Neuronal stem cell (in vitro differentiated cells): ENCODE measurements around the gene NFRKB.

Experiments
- DNase-seq: peaks from one replicate; pipeline ENCODE4 v3.0.0-alpha.2; 2013; ENCODE audit warnings: low spot score
- H2AFZ ChIP-seq: one replicate; pipeline ENCODE4 v1.6.1; 2013; ENCODE audit warnings: mild to moderate bottlenecking, low read length, inconsistent platforms
- H2AK5ac ChIP-seq: 2 replicates; pipeline ENCODE4 v1.6.1; 2013; ENCODE audit warnings: low read depth, mild to moderate bottlenecking, inconsistent platforms, low read length, moderate library complexity, mixed read lengths
- H2BK120ac ChIP-seq: 2 replicates; pipeline ENCODE4 v1.6.1; 2013; ENCODE audit warnings: low read depth, mild to moderate bottlenecking, inconsistent platforms, low read length, moderate library complexity, mixed read lengths
- H2BK12ac ChIP-seq: one replicate; pipeline ENCODE4 v1.6.1; 2013; ENCODE audit warnings: low read length, inconsistent platforms
- H2BK15ac ChIP-seq: 2 replicates; pipeline ENCODE4 v1.6.1; 2013; ENCODE audit warnings: mild to moderate bottlenecking, low read length, inconsistent platforms, mixed read lengths
- H2BK5ac ChIP-seq: one replicate; pipeline ENCODE4 v1.6.1; 2013; ENCODE audit warnings: inconsistent platforms, mild to moderate bottlenecking, low read length, moderate library complexity
- H3K14ac ChIP-seq: one replicate; pipeline ENCODE4 v1.6.1; 2013; ENCODE audit warnings: low read length, inconsistent platforms
- H3K18ac ChIP-seq: 2 replicates; pipeline ENCODE4 v1.6.1; 2013; ENCODE audit warnings: low read length, inconsistent platforms
- H3K23ac ChIP-seq: 2 replicates; pipeline ENCODE4 v1.6.1; 2013; ENCODE audit warnings: low read depth, mild to moderate bottlenecking, mixed read lengths, low read length, inconsistent platforms; ENCODE audit not compliant: poor library complexity
- H3K27ac ChIP-seq: replicated peaks from 3 replicates; pipeline ENCODE4 v1.5.1; 2013; ENCODE audit warnings: low read length, inconsistent platforms
- H3K27me3 ChIP-seq, 3 experiments: 2 replicates each; pipeline ENCODE4 v1.6.1; 2013; ENCODE audit warnings: low read length in 3 of 3, mild to moderate bottlenecking in 2 of 3, inconsistent platforms in 1 of 3, low read depth in 1 of 3, mixed read lengths in 1 of 3, moderate library complexity in 1 of 3; ENCODE audit not compliant: control insufficient read depth in 3 of 3, insufficient read depth in 3 of 3
- H3K36me3 ChIP-seq, 2 donors: replicated peaks in 1 of 2; 2 replicates each; pipeline ENCODE4 v1.6.1; 2013; ENCODE audit warnings: low read length in 2 of 2; ENCODE audit not compliant: control insufficient read depth in 2 of 2, insufficient read depth in 2 of 2
- H3K4ac ChIP-seq: 2 replicates; pipeline ENCODE4 v1.6.1; 2013; ENCODE audit warnings: inconsistent platforms, mild to moderate bottlenecking, low read length, moderate library complexity
- H3K4me1 ChIP-seq, 2 donors: 1 replicate in 1 of 2; 2 replicates in 1 of 2; pipeline ENCODE4 v1.6.1; 2013; ENCODE audit warnings: low read length in 2 of 2, low read depth in 1 of 2; ENCODE audit not compliant: control insufficient read depth in 2 of 2, insufficient read depth in 1 of 2
- H3K4me2 ChIP-seq: one replicate; pipeline ENCODE4 v1.6.1; 2013; ENCODE audit warnings: mild to moderate bottlenecking, low read length, inconsistent platforms; ENCODE audit not compliant: insufficient read depth, poor library complexity, severe bottlenecking
- H3K4me3 ChIP-seq, 2 donors: 2 replicates each; pipeline ENCODE4 v1.5.1; 2013; ENCODE audit warnings: low read length in 2 of 2, mild to moderate bottlenecking in 2 of 2, inconsistent platforms in 1 of 2, moderate library complexity in 1 of 2
- H3K79me1 ChIP-seq: one replicate; pipeline ENCODE4 v1.6.1; 2013; ENCODE audit warnings: low read depth, mild to moderate bottlenecking, inconsistent platforms, low read length, moderate library complexity
- H3K9ac ChIP-seq: one replicate; pipeline ENCODE4 v1.6.1; 2013; ENCODE audit warnings: mild to moderate bottlenecking, low read depth, low read length, inconsistent platforms; ENCODE audit not compliant: poor library complexity
- H3K9me3 ChIP-seq, 2 donors: replicated peaks in 1 of 2; 2 replicates each; pipeline versions ENCODE3 to v1.6.1; 2013; ENCODE audit warnings: low read length in 2 of 2, mild to moderate bottlenecking in 2 of 2, inconsistent platforms in 1 of 2, low read depth in 1 of 2, mixed read lengths in 1 of 2, moderate library complexity in 1 of 2; ENCODE audit not compliant: control insufficient read depth in 2 of 2, insufficient read depth in 1 of 2
- H4K8ac ChIP-seq: one replicate; pipeline ENCODE4 v1.6.1; 2013; ENCODE audit warnings: low read depth, mild to moderate bottlenecking, inconsistent platforms, low read length, moderate library complexity
- H4K91ac ChIP-seq: one replicate; pipeline ENCODE4 v1.6.1; 2013; ENCODE audit warnings: low read length, low read depth, mild to moderate bottlenecking, inconsistent platforms; ENCODE audit not compliant: poor library complexity
- WGBS, 2 donors: extraction: QIAGEN DNeasy Blood & Tissue Kit; methylation state at CpG; one replicate each; pipeline ENCODE4 v1.1.7; 2013; ENCODE audit warnings: missing lambda C conversion rate in 2 of 2, mixed read lengths in 1 of 2; ENCODE audit not compliant: insufficient read length in 2 of 2, insufficient replicate concordance in 1 of 2; ENCODE audit errors: extremely low coverage in 2 of 2; 5-methylcytosine and 5-hydroxymethylcytosine counted together

The NFRKB gene

DNA sequence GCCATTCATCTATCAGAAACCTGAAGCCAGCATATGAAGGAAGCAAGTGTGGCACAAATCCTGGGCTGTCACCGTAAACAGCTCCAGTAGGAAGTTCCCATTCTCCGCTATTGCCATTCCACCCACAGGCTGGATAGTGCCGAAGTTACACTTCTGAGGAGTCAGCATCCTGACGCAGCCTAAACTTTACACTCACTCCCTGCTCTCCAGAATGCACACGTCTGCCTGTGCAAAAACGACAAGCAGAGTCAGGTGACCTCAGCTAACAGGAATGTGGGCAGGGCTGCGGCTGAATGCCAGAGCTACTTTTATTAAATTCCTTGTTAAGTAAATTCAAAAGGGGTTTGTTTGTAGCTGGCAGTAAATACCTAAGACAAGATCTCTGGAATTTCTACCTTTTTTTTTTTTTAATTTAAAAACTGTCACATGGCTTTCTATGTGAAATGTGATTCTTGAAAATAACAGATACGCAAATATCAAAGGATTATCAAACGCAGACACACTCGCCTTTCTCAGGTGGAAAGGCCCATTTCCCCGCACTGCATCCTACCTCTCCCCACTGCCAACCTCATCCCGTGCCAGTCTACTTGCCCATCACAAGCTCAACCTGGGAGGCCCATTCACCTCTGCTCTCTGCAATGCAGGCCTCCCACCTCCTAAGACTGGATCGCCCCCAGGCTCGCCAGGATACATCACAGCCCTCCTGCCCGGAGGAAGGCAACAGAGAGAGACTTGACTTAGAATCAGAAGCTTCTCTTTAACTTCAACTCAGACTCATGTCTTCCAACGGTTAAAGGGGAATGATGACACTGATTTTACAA, 33.5 kb downstream of the NFRKB start:
- H3K9me3 ChIP-seq, result peaks cover 0 to 2% of the 10 kb centered on the region in 2 donors
- peak; percentile 66 for DNase-seq

DNA sequence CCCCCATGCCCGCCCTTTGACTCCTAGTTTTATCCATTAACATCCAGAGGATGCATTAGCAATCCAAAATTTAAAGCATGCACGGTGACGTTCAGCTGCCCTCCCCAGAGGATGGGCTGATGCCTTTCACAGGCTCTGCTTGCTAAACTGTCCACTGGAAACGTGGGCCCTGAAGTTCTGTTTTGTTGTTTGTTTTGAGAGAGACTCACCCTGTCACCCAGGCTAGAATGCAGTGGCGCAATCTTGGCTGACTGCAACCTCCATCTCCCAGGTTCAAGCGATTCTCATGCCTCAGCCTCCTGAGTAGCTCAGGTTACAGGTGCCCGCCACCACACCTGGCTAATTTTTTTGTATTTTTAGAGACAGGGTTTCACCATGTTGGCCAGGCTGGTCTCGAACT, 39.3 kb downstream of the NFRKB start:
- H2AK5ac ChIP-seq, result no peak overlapping the region
- no peak overlapping the region for H3K9ac ChIP-seq

More for the DNA sequence above, 33.5 kb downstream of the NFRKB start:
- no peak overlapping the region for H3K4ac ChIP-seq
- H2AK5ac ChIP-seq, result no peak overlapping the region
- H3K36me3 ChIP-seq, result peaks cover 32 to 70% of the 10 kb centered on the region in 2 donors
- H2BK12ac ChIP-seq, result no peak overlapping the region
- H3K4me1 ChIP-seq, result peaks cover 9 to 21% of the 10 kb centered on the region in 2 donors
- no peak overlapping the region for H4K8ac ChIP-seq
- no peak overlapping the region for H3K4me2 ChIP-seq
- no peaks in the 10 kb centered on the region for H3K79me1 ChIP-seq
- WGBS, 2 donors, result no CpG with 5 or more reads among the region's 16 CpGs
- peak overlapping the region; percentile 21 for H2BK5ac ChIP-seq
- H3K23ac ChIP-seq, result no peak overlapping the region
- peak overlapping the region; percentile 71 for H3K27ac ChIP-seq
- no peak overlapping the region for H2BK15ac ChIP-seq
- H3K4me3 ChIP-seq, result no peak overlapping the region
- H2BK120ac ChIP-seq, result no peak overlapping the region
- no peak overlapping the region for H2AFZ ChIP-seq
- peak overlapping the region; percentile 53 for H3K18ac ChIP-seq
- no peak overlapping the region for H3K9ac ChIP-seq
- no peak overlapping the region for H3K14ac ChIP-seq
- H4K91ac ChIP-seq, result no peak overlapping the region
- H3K27me3 ChIP-seq, result no peaks in the 10 kb centered on the region

DNA sequence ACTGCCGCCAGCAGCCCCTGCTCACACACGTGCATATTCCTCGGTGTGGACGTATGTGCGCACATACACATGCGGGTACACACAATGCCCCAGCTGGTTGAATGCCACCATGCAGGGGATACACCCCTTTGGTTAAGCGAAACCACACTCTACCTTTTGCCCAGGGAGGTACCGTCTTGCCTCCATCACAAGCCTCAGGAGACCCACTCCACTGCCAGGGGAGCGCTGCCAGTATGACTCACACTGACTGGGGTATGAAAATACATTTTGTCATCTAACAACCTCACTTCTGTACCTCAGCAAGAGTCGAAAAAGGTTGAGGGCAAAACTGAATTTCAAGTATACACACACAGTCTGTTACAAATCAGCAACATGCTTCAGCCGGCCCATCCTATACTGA, 40.3 kb downstream of the NFRKB start:
- no peak overlapping the region for H3K4me2 ChIP-seq
- H3K4ac ChIP-seq, result no peak overlapping the region
- H4K91ac ChIP-seq, result no peak overlapping the region
- WGBS, 2 donors, result no CpG with 5 or more reads among the region's 11 CpGs
- H3K79me1 ChIP-seq, result no peaks in the 10 kb centered on the region
- no peak overlapping the region for H2BK12ac ChIP-seq
- no peak overlapping the region for H3K27ac ChIP-seq
- no peak overlapping the region for H3K9ac ChIP-seq
- H3K23ac ChIP-seq, result no peak overlapping the region
- no peak overlapping the region for H3K4me3 ChIP-seq
- no peak overlapping the region for H3K14ac ChIP-seq
- peaks cover 0 to 5% of the 10 kb centered on the region in 2 donors for H3K4me1 ChIP-seq
- H3K36me3 ChIP-seq, result peaks cover 2 to 6% of the 10 kb centered on the region in 2 donors
- no peak overlapping the region for H2BK5ac ChIP-seq
- H3K9me3 ChIP-seq, result no peaks in the 10 kb centered on the region
- no peaks in the 10 kb centered on the region for H3K27me3 ChIP-seq
- no peak overlapping the region for H2BK120ac ChIP-seq
- H2AK5ac ChIP-seq, result no peak overlapping the region
- H3K18ac ChIP-seq, result no peak overlapping the region
- H2BK15ac ChIP-seq, result no peak overlapping the region
- H2AFZ ChIP-seq, result no peak overlapping the region
- DNase-seq, result no peak
- H4K8ac ChIP-seq, result no peak overlapping the region

More for the DNA sequence above, 39.3 kb downstream of the NFRKB start:
- no peak overlapping the region for H3K4ac ChIP-seq
- no peak overlapping the region for H2BK120ac ChIP-seq
- no peak overlapping the region for H3K23ac ChIP-seq
- H3K4me1 ChIP-seq, result peaks cover 0 to 5% of the 10 kb centered on the region in 2 donors
- H3K4me2 ChIP-seq, result no peak overlapping the region
- H3K18ac ChIP-seq, result no peak overlapping the region
- H2BK5ac ChIP-seq, result no peak overlapping the region
- H2BK15ac ChIP-seq, result no peak overlapping the region
- no peak for DNase-seq
- H4K91ac ChIP-seq, result no peak overlapping the region
- H3K36me3 ChIP-seq, result peaks cover 4 to 14% of the 10 kb centered on the region in 2 donors
- H4K8ac ChIP-seq, result no peak overlapping the region
- H3K27me3 ChIP-seq, result no peaks in the 10 kb centered on the region
- no peaks in the 10 kb centered on the region for H3K9me3 ChIP-seq
- no peak overlapping the region for H3K14ac ChIP-seq
- no peaks in the 10 kb centered on the region for H3K79me1 ChIP-seq
- no peak overlapping the region for H2BK12ac ChIP-seq
- H3K27ac ChIP-seq, result no peak overlapping the region
- no peak overlapping the region for H2AFZ ChIP-seq
- no CpG with 5 or more reads among the region's 8 CpGs for WGBS, 2 donors
- H3K4me3 ChIP-seq, result no peak overlapping the region

DNA sequence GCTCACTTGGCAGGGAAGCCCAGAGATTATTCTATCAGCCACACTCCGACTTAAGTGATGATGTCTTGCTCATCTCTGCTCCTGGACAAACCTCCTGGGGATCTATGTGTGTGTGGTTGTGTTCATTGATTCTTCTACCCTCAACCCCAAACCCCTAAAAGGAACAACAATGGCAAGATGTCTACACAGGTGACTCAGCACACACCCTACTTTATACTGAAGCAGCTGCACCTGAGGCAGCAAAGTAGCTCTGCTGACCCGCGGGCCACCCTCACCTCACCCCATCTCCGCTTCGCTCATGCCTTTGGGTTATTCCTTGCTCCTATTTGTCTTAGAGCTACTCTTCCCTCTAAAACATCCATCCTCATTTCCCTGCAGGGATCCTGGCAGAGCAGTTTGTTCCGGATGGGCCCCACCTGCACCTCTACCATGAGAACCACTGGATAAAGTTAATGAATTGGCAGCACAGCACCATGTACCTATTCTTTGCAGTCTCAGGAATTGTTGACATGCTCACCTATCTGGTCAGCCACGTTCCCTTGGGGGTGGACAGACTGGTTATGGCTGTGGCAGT, 41.1 kb downstream of the NFRKB start:
- no peak overlapping the region for H2BK120ac ChIP-seq
- no peaks in the 10 kb centered on the region for H3K79me1 ChIP-seq
- H3K14ac ChIP-seq, result no peak overlapping the region
- H3K9me3 ChIP-seq, result no peaks in the 10 kb centered on the region
- peak overlapping the region in 1 of 2 donors; percentile 14 for H3K4me3 ChIP-seq
- H3K27ac ChIP-seq, result no peak overlapping the region
- no peak for DNase-seq
- H2BK12ac ChIP-seq, result no peak overlapping the region
- no peak overlapping the region for H4K91ac ChIP-seq
- H4K8ac ChIP-seq, result no peak overlapping the region
- H3K4ac ChIP-seq, result no peak overlapping the region
- no peaks in the 10 kb centered on the region for H3K27me3 ChIP-seq
- no peak overlapping the region for H3K18ac ChIP-seq
- H3K23ac ChIP-seq, result no peak overlapping the region
- no peak overlapping the region for H3K4me2 ChIP-seq
- no peak overlapping the region for H3K9ac ChIP-seq
- no peak overlapping the region for H2AK5ac ChIP-seq
- no peaks in the 10 kb centered on the region for H3K36me3 ChIP-seq
- H2AFZ ChIP-seq, result no peak overlapping the region
- WGBS, 2 donors, result no CpG with 5 or more reads among the region's 7 CpGs
- no peak overlapping the region for H2BK5ac ChIP-seq
- H3K4me1 ChIP-seq, result peaks cover 0 to 5% of the 10 kb centered on the region in 2 donors
- H2BK15ac ChIP-seq, result no peak overlapping the region
